ENCODE data around the gene DAZAP1.

GRCh38 chr19:1383312-1384084 is 23.9 kb upstream of the DAZAP1 start, which contains the start of gene NDUFS7:
- TF ChIP-seq CTCF (IDR thresholded peaks at IDR 0.05; ENCODE audit: insufficient read depth, low read length, poor library complexity, severe bottlenecking) (no peak), EZH2phosphoT487 (conservative IDR thresholded peaks at IDR 0.05; ENCODE audit: low read length) (no peak)
